Bronchial epithelial cell (primary cell): ENCODE measurements around the gene ABCA13. TPM values are rescaled to one million over a fixed set of nuclear protein-coding genes. Genes with fewer than 3 reads are reported as not detected.
A peak's percentile ranks its signal among the peaks of the same experiment; 100 is the strongest.

Experiments
- DNase-seq: peaks from one replicate; pipeline ENCODE4 v3.0.0-alpha.2; 2010; ENCODE audit warnings: low read depth
- FAIRE-seq: peaks from 2 replicates; lab custom pipeline; 2011; peaks lifted over from hg19 to GRCh38; lab: Jason Lieb, UNC
- H3K27me3 ChIP-seq: 2 replicates; pipeline ENCODE4 v1.5.1; 2011; ENCODE audit warnings: low read length; ENCODE audit not compliant: control insufficient read depth, insufficient read depth
- H3K36me3 ChIP-seq: 2 replicates; pipeline ENCODE4 v1.5.1; 2011; ENCODE audit warnings: low read length; ENCODE audit not compliant: control insufficient read depth, insufficient read depth
- H3K4me3 ChIP-seq: 2 replicates; pipeline ENCODE4 v1.5.1; 2011; ENCODE audit warnings: mild to moderate bottlenecking, low read depth, low read length, control low read depth
- total RNA-seq: library from RNA; depleted of rRNA; stranded (reverse); fragments of >200 nt; gene quantifications from 2 replicates; pipeline ENCODE4 v1.2.1, GENCODE V29; 2014
- TF ChIP-seq, protein P1 (sequence below): IDR thresholded peaks from 2 replicates; pipeline ENCODE4 v1.5.1; 2011; ENCODE audit warnings: mild to moderate bottlenecking, moderate library complexity, low read length, control low read depth, inconsistent platforms; ENCODE audit not compliant: insufficient read depth, severe bottlenecking

ABCA13 gene
- total RNA-seq, 1 donor from 2014 or later, result 0.79 TPM

DNA sequence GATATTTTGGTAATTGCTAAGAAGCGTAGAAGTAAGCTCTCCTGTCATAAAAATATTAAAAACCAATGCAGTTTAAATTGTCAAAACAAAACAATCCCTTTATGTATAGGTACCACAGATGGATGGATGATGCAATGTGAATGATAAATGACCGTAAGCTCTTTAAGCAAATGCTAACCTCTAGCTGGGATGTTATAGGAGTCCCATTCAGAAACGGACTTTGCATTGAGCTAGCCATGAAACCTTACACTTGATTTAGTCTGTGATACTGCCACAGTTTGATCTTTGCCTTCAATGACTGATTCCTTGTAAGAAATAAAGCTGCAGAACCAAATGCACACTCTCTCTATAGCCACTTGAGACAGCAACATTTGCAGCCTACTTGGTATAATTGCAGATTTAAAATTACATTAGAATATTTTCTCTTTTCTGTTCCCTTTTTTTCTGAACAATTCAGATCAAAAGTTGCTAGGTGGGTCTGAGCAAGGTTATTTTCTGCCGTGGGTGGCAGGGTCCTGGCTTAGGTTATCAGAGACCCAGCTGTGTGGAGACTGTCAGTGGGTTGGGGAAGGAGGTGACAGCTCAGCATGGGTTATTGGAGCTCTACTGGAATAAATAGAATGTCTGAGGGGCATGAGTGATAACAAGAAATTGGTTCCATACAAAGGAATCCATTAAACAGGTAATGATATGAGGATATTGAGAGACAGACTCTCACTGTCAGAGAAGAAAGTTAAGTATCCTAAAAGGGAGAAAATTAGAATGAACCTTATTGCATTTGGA is 494.3 kb downstream of the ABCA13 start:
- no peaks in the 10 kb centered on the region for H3K36me3 ChIP-seq
- TF ChIP-seq, protein P1, sequence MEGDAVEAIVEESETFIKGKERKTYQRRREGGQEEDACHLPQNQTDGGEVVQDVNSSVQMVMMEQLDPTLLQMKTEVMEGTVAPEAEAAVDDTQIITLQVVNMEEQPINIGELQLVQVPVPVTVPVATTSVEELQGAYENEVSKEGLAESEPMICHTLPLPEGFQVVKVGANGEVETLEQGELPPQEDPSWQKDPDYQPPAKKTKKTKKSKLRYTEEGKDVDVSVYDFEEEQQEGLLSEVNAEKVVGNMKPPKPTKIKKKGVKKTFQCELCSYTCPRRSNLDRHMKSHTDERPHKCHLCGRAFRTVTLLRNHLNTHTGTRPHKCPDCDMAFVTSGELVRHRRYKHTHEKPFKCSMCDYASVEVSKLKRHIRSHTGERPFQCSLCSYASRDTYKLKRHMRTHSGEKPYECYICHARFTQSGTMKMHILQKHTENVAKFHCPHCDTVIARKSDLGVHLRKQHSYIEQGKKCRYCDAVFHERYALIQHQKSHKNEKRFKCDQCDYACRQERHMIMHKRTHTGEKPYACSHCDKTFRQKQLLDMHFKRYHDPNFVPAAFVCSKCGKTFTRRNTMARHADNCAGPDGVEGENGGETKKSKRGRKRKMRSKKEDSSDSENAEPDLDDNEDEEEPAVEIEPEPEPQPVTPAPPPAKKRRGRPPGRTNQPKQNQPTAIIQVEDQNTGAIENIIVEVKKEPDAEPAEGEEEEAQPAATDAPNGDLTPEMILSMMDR, result no peak
- no peak overlapping the region for H3K4me3 ChIP-seq
- DNase-seq, result no peak
- FAIRE-seq, result no peak
- H3K27me3 ChIP-seq, result no peaks in the 10 kb centered on the region

DNA sequence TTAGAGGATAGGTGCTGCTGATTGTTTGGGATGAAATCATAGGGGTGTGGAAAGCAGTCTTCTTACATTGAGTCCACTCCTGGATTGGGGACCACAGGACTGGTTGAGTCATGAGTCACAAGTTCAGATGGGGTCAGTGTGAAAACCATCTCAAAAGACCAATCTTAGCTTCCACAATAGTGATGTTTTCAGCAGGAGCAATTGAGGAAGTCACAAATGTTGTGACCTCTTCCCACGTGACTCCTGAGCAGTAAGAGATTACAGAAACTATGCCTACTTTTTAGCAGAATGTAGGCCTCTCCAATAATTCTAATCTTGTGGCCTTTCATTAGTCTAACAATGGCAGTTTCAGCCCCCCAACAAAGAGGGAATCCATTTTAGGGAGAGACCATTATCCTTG is 496.1 kb downstream of the ABCA13 start:
- Histone ChIP-seq H3K27me3 (no peaks in the 10 kb centered on the region), H3K4me3 (no peak overlapping the region), H3K36me3 (no peaks in the 10 kb centered on the region)
- DNase-seq (no peak), FAIRE-seq (no peak)
- TF ChIP-seq, protein P1, result no peak

DNA sequence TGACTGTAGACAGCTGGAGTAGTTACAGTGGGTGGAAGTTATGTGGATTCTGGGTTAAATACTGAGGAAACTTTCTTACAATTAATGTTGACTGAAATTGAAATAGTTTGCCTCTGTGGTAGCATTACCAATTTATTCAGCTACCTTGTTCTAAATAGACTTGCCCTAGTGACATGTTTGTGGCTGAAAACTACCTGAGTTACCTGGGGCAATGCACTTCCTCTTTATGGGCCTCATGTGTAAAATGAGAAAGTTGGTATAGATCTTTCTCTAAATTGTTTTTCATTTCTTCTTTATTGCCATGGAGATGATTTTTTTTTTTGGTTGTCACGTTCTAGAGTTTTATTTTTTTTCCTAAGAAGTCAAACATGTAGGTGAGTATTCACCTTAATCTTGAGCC is 500.4 kb downstream of the ABCA13 start:
- Histone ChIP-seq H3K4me3 (no peak overlapping the region), H3K27me3 (no peaks in the 10 kb centered on the region), H3K36me3 (no peaks in the 10 kb centered on the region)
- no peak for FAIRE-seq
- DNase-seq, result no peak
- TF ChIP-seq, protein P1, result no peak

DNA sequence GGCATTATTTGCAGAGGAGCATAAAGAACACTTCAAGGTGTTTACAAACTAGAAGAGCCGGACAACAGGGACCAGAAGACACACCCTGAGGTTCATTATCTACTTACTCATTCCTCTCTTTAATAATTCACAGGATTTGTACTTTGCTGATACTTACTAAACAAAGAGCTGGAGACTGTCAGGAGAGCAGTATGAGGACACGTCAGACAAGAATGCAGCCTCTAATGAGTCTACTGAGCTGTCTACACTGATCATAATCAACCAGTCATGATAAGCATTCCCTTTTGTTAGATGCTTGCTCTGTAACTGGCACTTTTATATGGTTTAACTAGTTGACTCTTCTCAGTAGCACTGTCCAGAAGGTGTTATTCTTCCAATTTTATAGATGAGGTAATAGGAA is 509.7 kb downstream of the ABCA13 start:
- peak; percentile 37 for DNase-seq
- Histone ChIP-seq H3K27me3 (no peaks in the 10 kb centered on the region), H3K4me3 (no peak overlapping the region), H3K36me3 (no peaks in the 10 kb centered on the region)
- FAIRE-seq, result no peak
- TF ChIP-seq, protein P1, result no peak

DNA sequence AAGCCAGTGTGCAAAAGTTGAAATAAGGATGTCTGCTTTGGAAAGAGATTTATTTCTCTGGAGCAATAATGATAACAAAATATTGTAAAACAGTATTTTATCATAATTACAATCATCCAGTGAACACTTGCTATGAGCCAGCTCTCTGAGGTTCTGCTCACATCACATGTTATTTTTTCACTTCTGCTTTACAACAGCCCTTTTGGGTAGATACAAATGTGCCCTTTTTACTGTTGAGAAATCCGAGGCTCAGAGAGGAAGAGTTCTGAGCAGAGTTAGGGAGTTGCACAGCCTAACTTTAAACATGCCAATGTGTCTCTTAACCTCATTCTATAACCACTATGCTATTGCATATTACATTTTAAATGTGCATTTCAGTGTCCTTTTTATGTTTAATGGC is 520.5 kb downstream of the ABCA13 start:
- H3K4me3 ChIP-seq, result no peak overlapping the region
- H3K36me3 ChIP-seq, result no peaks in the 10 kb centered on the region
- FAIRE-seq (no peak), DNase-seq (no peak)
- H3K27me3 ChIP-seq, result no peaks in the 10 kb centered on the region
- TF ChIP-seq, protein P1, result no peak

Other genes starting within 250 kb of the ABCA13 start
- under 0.01 and 0.26 TPM in 2 replicates for gene PKD1L1, start 223.0 kb upstream of the ABCA13 start, total RNA-seq
- 19.5 and 19.7 TPM in 2 replicates for gene HUS1, start 191.8 kb upstream of the ABCA13 start, total RNA-seq
- 0.51 and 0.79 TPM in 2 replicates for gene SUN3, start 142.4 kb upstream of the ABCA13 start, total RNA-seq
- gene C7orf57, start 135.9 kb upstream of the ABCA13 start, total RNA-seq, result 0.53 and 2.4 TPM in 2 replicates
- 762 and 1,034 TPM in 2 replicates for gene UPP1, start 82.2 kb upstream of the ABCA13 start, total RNA-seq